Activated B cell treated with CpG ODN at 0.5 μM for 24 hours (primary cell): ENCODE data around the gene FNTB. TPM values are rescaled to one million over a fixed set of nuclear protein-coding genes. Genes with fewer than 3 reads are reported as not detected.
"Not testable (repeated sequence)": the region's sequence is repeated elsewhere in the genome, so short reads cannot be mapped to it uniquely, and the experiment has no call there.

Experiments used
- ATAC-seq: fragments of 200-7000 bp; cut with Tn5 transposase; one replicate; pipeline ENCODE4 v1.10.0; 2021; ENCODE audit warnings: low read depth, mild to moderate bottlenecking, moderate library complexity
- CTCF ChIA-PET: fragments of 350-600 bp; sonication (Branson Sonifier 250); formaldehyde crosslinking; loops from one replicate; lab custom pipeline; 2021; ENCODE audit warnings: antibody characterized with exemption; lab: Charles Lee
- POLR2A ChIA-PET: fragments of 350-600 bp; sonication (Branson Sonifier 250); formaldehyde crosslinking; loops from one replicate; lab custom pipeline; 2021; ENCODE audit warnings: antibody characterized with exemption; lab: Charles Lee
- DNase-seq: peaks from one replicate; pipeline ENCODE4 v3.0.0; 2022
- H3K27ac Mint-ChIP-seq: one replicate; pipeline ENCODE4 v1.8.0; 2020; ENCODE audit warnings: mixed read lengths
- H3K27me3 Mint-ChIP-seq: one replicate; pipeline ENCODE4 v1.8.0; 2021; ENCODE audit warnings: mixed read lengths
- H3K36me3 Mint-ChIP-seq: one replicate; pipeline ENCODE4 v1.8.0; 2021; ENCODE audit warnings: low read depth, mixed read lengths
- H3K4me1 Mint-ChIP-seq: one replicate; pipeline ENCODE4 v1.8.0; 2021; ENCODE audit warnings: mixed read lengths
- H3K4me3 Mint-ChIP-seq: one replicate; pipeline ENCODE4 v1.8.0; 2020; ENCODE audit warnings: mild to moderate bottlenecking, mixed read lengths
- H3K9me3 Mint-ChIP-seq: one replicate; pipeline ENCODE4 v1.8.0; 2020; ENCODE audit warnings: mixed read lengths
- intact Hi-C: fragments of 100-400 bp; cut with micrococcal nuclease; formaldehyde crosslinking; loops from one replicate; pipeline ENCODE4 v1.15.1; 2024
- total RNA-seq: library from RNA; stranded (reverse); gene quantifications from 2 replicates; pipeline ENCODE4 v1.2.3, GENCODE V29; 2022
- TF ChIP-seq, protein P1 (sequence below): fragments of 200-600 bp; IDR thresholded peaks from one replicate; pipeline ENCODE4 v1.8.0; 2022; ENCODE audit warnings: antibody characterized with exemption, mild to moderate bottlenecking

Gene FNTB
- total RNA-seq, 1 donor from 2014 or later, result 10.5 TPM

DNA sequence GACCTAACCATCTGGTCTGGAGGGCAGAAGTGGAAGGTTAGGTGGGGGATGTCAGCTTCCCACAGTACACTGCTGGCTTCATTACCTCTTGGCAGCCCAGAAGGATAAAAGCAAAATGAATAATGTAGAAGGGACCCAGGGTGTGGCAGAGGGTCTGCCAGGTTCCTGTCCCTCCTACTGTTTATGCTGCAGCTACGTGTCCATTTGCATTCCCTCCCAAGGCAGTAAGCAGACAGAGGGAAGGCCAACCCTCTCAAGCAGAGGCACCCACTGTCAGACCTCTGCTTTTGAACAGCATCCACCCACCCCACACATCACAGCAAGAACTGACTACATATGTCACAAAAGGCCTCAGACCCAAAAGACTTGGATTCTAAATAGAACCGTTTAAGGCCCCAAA is 96.2 kb downstream of the FNTB start:
- POLR2A ChIA-PET, result no interaction called here
- H3K27me3 Mint-ChIP-seq, result no peaks in the 10 kb centered on the region
- H3K9me3 Mint-ChIP-seq, result peaks cover 2% of the 10 kb centered on the region
- CTCF ChIA-PET, result no interaction called here
- no peak overlapping the region for H3K4me3 Mint-ChIP-seq
- DNase-seq (no peak), ATAC-seq (no peak)
- H3K4me1 Mint-ChIP-seq, result peaks cover 40% of the 10 kb centered on the region
- H3K36me3 Mint-ChIP-seq, result peaks cover 90% of the 10 kb centered on the region
- TF ChIP-seq, protein P1, sequence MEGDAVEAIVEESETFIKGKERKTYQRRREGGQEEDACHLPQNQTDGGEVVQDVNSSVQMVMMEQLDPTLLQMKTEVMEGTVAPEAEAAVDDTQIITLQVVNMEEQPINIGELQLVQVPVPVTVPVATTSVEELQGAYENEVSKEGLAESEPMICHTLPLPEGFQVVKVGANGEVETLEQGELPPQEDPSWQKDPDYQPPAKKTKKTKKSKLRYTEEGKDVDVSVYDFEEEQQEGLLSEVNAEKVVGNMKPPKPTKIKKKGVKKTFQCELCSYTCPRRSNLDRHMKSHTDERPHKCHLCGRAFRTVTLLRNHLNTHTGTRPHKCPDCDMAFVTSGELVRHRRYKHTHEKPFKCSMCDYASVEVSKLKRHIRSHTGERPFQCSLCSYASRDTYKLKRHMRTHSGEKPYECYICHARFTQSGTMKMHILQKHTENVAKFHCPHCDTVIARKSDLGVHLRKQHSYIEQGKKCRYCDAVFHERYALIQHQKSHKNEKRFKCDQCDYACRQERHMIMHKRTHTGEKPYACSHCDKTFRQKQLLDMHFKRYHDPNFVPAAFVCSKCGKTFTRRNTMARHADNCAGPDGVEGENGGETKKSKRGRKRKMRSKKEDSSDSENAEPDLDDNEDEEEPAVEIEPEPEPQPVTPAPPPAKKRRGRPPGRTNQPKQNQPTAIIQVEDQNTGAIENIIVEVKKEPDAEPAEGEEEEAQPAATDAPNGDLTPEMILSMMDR, result no peak
- no peak overlapping the region for H3K27ac Mint-ChIP-seq
- intact Hi-C loops, result no loop called here

DNA sequence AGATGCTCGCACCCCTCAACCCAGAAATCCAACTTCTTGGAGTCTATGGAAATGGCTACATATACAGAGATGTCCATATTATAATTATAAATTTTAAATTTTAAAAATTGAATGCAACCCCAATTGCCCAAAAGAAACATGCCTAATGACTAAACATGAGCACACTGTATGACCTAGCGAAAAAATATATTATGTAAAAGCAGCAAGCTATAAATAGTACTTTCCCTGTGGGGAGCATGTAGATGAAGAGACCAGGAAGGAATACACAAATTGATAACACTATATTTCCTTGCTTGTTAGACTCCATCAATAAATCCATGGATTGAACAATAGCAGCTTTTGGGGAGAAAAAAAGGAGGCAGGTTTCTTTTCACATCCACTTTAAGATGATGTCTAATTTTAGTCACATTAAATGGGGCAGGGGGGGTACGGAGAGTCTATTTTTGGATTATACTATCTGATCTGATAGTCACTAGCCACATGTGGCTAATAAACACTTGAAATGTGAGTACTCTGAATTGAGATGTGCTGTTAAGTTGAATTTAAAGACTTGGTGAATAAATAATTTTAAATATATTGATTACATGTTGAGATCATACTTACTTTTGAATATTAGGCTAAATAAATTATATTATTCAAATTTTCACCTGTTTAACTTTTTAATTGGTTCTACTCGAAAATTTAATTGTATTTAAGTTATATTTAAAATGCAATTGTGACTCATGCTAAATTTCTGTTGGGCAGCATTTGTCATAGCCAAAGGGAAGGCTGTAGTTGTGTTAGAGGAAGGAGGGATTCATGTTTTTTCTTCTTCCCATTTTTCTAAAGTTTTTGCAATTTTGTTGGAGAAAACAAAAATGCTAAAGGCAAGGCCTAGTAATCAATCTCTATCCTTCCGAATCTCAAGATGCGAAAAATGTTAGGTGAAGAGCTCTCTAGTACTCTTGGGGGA is 98.1 kb downstream of the FNTB start:
- ChIA-PET POLR2A (no interaction called here), CTCF (no interaction called here)
- ATAC-seq (no peak), DNase-seq (no peak)
- Mint-ChIP-seq H3K4me3 (no peak overlapping the region), H3K4me1 (peaks cover 35% of the 10 kb centered on the region), H3K27me3 (no peaks in the 10 kb centered on the region), H3K36me3 (peaks cover 91% of the 10 kb centered on the region), H3K27ac (no peak overlapping the region), H3K9me3 (peaks cover 2% of the 10 kb centered on the region)
- intact Hi-C loops, result no loop called here
- TF ChIP-seq, protein P1, result no peak

DNA sequence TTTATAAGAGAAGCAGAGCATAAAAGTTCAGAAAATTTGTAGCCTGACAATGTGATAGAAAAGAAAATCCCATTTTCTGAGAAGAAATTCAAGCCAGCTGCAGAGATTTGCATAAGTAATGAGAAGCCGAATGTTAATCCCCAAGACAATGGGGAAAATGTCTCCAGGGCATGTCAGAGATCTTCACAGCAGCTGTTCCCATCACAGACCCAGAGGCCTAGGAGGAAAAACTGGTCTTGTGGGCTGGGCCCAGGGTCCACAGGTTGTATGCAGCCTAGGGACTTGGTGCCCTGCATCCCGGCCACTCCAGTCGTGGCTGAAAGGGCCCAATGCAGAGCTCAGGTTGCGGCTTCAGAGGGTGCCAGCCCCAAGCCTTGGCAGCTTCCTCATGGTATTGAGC is 100.0 kb downstream of the FNTB start:
- H3K27me3 Mint-ChIP-seq, H3K9me3 Mint-ChIP-seq, H3K27ac Mint-ChIP-seq, DNase-seq, CTCF ChIA-PET, H3K4me3 Mint-ChIP-seq, ATAC-seq, POLR2A ChIA-PET, intact Hi-C loops: not testable (repeated sequence)
- H3K36me3 Mint-ChIP-seq, result peaks cover 88% of the 10 kb centered on the region
- H3K4me1 Mint-ChIP-seq, result peaks cover 24% of the 10 kb centered on the region

DNA sequence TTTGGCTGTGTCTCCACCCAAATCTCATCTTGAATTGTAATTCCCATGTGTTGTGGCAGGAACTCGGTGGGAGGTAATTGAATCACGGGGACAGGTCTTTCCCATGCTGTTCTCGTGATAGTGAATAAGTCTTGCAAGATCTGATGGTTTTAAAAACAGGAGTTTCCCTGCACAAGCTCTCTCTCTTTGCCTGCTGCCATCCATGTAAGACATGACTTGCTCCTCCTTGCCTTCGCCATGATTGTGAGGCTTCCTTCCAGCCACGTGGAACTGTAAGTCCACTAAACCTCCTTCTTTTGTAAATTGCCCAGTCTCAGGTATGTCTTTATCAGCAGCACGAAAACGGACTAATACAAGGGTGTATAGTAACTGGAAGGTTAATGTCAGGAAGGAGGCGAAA is 101.1 kb downstream of the FNTB start:
- ATAC-seq, intact Hi-C loops, POLR2A ChIA-PET, H3K4me3 Mint-ChIP-seq, DNase-seq, H3K27ac Mint-ChIP-seq, CTCF ChIA-PET, H3K9me3 Mint-ChIP-seq, H3K27me3 Mint-ChIP-seq: not testable (repeated sequence)
- peaks cover 16% of the 10 kb centered on the region for H3K4me1 Mint-ChIP-seq
- H3K36me3 Mint-ChIP-seq, result peaks cover 87% of the 10 kb centered on the region

DNA sequence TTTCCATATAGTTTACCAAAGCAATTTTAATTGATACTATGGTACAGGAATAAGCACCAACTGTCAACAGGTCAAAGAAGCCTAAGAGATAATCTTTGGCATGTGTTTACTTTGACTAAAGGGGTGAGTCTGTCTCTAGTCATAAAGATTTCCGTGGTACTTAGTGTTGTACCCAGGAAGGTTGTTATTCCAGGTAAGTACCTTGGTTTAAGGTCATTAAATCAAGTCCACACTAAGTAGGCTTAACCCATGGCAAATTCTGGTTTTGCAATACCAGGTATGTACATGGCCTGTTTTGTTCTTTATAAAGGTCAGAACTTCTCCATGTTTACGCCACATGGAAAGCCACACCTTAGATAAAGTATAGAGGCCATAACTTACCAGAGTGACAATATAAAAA is 105.7 kb downstream of the FNTB start:
- Mint-ChIP-seq H3K4me3 (no peak overlapping the region), H3K9me3 (peaks cover 2% of the 10 kb centered on the region), H3K36me3 (peaks cover 89% of the 10 kb centered on the region), H3K27ac (no peak overlapping the region), H3K4me1 (peaks cover 31% of the 10 kb centered on the region), H3K27me3 (no peaks in the 10 kb centered on the region)
- DNase-seq, result no peak
- TF ChIP-seq, protein P1, result no peak
- ChIA-PET POLR2A (no interaction called here), CTCF (no interaction called here)
- no peak for ATAC-seq
- intact Hi-C loops, result no loop called here

DNA sequence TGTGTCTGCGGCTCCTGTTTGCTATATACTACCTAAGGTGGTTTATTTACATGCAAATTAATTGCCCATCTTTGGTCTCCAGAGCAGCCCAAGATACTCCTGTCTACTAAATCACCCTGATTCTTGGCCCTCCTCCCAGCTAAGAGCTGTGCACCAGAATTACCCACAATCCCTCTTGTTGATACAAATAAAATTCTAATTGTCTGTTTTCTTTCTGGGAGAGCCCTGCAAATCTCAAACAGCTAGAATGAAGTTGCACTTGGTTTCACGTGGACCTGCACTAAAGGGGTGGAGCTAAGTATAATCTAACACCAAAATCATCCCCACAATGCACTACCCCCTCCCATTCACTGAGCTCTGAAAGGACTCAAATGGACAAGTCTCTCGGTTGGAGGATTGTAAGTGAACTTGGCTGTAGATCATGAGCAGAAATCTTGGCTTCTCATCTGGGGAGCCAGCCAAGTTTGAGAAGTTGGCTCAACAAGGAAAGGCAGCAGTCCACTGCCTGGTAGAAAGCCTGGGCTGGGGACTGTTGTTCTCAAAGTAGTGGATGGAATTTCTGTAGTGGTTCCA is 109.0 kb downstream of the FNTB start:
- H3K36me3 Mint-ChIP-seq, result peaks cover 72% of the 10 kb centered on the region
- H3K27ac Mint-ChIP-seq, result no peak overlapping the region

More for the DNA sequence above, 109.0 kb downstream of the FNTB start:
- intact Hi-C loops, result no loop called here
- H3K4me1 Mint-ChIP-seq, result peaks cover 58% of the 10 kb centered on the region
- no peaks in the 10 kb centered on the region for H3K27me3 Mint-ChIP-seq
- H3K9me3 Mint-ChIP-seq, result no peaks in the 10 kb centered on the region
- no peak for DNase-seq
- CTCF ChIA-PET, result no interaction called here
- H3K4me3 Mint-ChIP-seq, result no peak overlapping the region
- no peak for ATAC-seq
- POLR2A ChIA-PET, result interaction anchor here (0.5 kb wide), 1 partner anchor 195 kb away, joined by 3 read pairs; no protein-coding TSS in a partner anchor
- TF ChIP-seq, protein P1, result no peak
